ENCODE results near the gene MICAL3.

DNA sequence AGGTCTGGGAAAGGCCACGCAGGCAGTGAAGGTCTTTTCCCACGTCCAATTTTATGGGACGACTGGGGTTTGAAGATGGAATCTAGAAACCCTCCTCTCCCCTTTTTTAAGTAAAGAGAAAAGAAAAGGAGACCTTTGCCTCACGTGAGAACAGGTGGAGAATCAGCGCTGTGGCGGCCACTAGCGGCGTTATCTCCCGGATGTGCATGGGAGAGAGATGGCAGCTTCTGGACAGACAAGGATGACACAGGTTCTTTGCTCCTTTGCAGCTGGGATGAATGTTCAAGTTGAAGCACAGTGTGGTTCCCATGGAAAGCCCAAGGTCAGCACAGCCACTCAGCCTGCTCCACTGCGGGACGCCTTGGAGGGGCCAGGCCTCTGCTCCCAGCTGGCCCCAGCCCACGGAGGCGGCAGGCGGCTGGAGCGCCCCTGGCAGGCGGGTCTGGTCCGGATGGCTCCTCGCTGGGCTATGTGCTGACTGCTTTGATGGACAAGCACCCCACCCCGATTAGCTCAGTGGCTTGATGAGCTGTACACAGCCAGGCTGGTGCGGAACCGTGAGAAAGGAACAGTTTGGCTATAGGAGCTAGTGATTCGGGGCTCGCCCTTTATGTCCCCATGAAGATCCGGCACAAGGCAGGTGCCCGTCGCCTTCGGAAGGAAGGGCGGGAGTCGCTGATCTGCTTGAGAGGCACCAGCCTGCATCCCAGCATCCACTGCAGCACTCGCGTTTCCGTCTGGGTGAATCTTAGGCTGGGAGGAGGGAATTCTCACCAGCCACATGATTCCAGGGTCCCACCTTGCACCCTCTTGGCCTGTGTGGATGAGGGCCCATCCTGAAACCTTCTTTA, 235.6 kb downstream of the MICAL3 start:
- TF ChIP-seq CTCF (conservative IDR thresholded peaks at IDR 0.05; ENCODE audit: low read depth, low read length) (no peak), EZH2phosphoT487 (IDR thresholded peaks at IDR 0.05; ENCODE audit: borderline replicate concordance, low read length) (no peak), EZH2 (IDR thresholded peaks at IDR 0.05; ENCODE audit: low read length, unreplicated experiment) (no peak)
